ENCODE results near the gene KIF3B.
"Not testable (repeated sequence)": the region's sequence is repeated elsewhere in the genome, so short reads cannot be mapped to it uniquely, and the experiment has no call there.

Gene KIF3B

GRCh38 chr20:32329817-32330554 is 52.5 kb downstream of the KIF3B start:
- no peak for DNase-seq

GRCh38 chr20:32330555-32330897 is 53.1 kb downstream of the KIF3B start:
- no peak for DNase-seq

- peak in 1 of 51 donors; percentile 34 for DNase-seq
These were observed 55.2 kb downstream of the KIF3B start for GRCh38 chr20:32332614-32333013.

- DNase-seq, result no peak
These were observed 55.9 kb downstream of the KIF3B start for GRCh38 chr20:32333181-32333987.

GRCh38 chr20:32333988-32334885 is 56.8 kb downstream of the KIF3B start:
- DNase-seq, result peak in 1 of 51 donors; percentile 34

GRCh38 chr20:32336918-32337347 is 59.5 kb downstream of the KIF3B start:
- no peak for DNase-seq

GRCh38 chr20:32337937-32338661 is 60.6 kb downstream of the KIF3B start:
- DNase-seq, result no peak

GRCh38 chr20:32338665-32339064 is 61.2 kb downstream of the KIF3B start:
- DNase-seq, result no peak

- peak in 7 of 51 donors; percentile 3 to 25 (median 4) for DNase-seq
These were observed 61.7 kb downstream of the KIF3B start for GRCh38 chr20:32339116-32339515.

- DNase-seq, result not testable (repeated sequence)
These were observed 63.6 kb downstream of the KIF3B start for GRCh38 chr20:32341053-32341452.

- no peak for DNase-seq
These were observed 66.0 kb downstream of the KIF3B start for GRCh38 chr20:32343439-32343838.

- DNase-seq, result peak in 9 of 51 donors; percentile 8 to 37 (median 11)
These were observed 67.5 kb downstream of the KIF3B start for GRCh38 chr20:32344835-32345506.

GRCh38 chr20:32348207-32348606 is 70.8 kb downstream of the KIF3B start:
- DNase-seq, result no peak

- no peak for DNase-seq
These were observed 73.0 kb downstream of the KIF3B start for GRCh38 chr20:32350421-32350820.

- no peak for DNase-seq
These were observed 74.8 kb downstream of the KIF3B start for GRCh38 chr20:32352121-32352720.

- no peak for DNase-seq
These were observed 76.5 kb downstream of the KIF3B start for GRCh38 chr20:32353848-32354496.

GRCh38 chr20:32354592-32355416 is 77.4 kb downstream of the KIF3B start:
- DNase-seq, result no peak

- DNase-seq, result no peak
These were observed 78.0 kb downstream of the KIF3B start for GRCh38 chr20:32355417-32355841.
